ENCODE measurements around the gene GALNT7.
"Not testable (repeated sequence)": the region's sequence is repeated elsewhere in the genome, so short reads cannot be mapped to it uniquely, and the experiment has no call there.

The GALNT7 gene

DNA sequence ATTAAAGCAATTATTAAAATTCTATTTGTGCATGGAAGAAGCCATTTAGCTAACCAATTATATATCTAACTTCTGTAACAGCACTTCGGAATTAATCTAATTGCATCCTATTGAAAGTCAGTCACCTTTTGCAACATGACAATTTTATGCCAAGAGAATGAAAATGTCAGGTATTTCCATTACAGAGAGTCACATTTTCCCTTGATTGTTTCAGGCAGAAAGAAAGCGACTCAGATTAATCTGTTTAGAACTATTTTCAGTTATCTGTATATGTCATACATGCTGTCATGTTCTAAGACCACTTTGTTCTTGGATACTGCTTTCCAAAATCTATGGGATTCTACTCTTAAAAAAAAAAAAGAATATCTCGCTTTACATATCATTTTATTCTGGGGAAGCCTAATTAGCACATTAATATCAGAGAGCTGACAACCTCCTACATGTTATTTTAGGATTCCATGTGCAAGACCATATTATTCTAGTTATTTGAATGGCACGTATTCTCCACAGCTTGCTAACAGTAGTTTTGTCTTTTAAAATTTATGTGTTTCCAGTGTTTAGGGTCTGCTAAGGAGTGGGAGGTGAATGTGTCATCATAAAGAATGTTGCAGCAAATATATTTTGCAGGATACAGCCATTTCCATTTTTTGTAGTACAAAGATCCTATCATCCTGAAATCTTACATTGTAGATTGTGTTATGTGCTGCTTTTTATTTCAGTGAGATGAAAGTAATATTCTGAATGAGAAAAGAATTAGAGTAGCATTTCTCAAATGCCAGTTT is 31.7 kb downstream of the GALNT7 start:
- DNase-seq = no peak

DNA sequence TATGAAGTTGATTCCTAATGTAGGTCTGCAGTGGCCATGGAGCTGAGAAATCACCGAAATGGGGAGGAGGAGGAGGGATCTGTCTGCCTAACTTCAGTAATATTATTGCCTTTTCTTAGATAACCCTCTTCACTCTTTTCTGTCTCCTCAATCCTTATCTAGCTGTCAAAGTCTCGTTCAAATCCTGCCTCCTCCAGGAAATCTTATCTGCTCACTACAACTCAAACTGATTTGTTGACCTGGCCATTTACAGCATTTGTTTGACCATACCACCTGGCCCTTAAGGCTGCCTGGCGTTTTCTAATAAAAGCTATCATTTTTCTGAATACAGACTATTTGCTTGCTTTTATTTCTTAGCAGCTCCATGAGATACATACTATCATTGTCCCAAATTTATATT is 33.8 kb downstream of the GALNT7 start:
- no peak for DNase-seq

- DNase-seq = no peak
Measured at GRCh38 chr4:173205656-173206055, 37.0 kb downstream of the GALNT7 start.

- DNase-seq = no peak
Measured at GRCh38 chr4:173208420-173208819, 39.8 kb downstream of the GALNT7 start.

GRCh38 chr4:173211222-173211621 is 42.6 kb downstream of the GALNT7 start:
- no peak for DNase-seq

GRCh38 chr4:173211838-173212237 is 43.2 kb downstream of the GALNT7 start:
- peak; percentile 80 for DNase-seq

- no peak for DNase-seq
Measured at GRCh38 chr4:173212379-173212778, 43.8 kb downstream of the GALNT7 start.

DNA sequence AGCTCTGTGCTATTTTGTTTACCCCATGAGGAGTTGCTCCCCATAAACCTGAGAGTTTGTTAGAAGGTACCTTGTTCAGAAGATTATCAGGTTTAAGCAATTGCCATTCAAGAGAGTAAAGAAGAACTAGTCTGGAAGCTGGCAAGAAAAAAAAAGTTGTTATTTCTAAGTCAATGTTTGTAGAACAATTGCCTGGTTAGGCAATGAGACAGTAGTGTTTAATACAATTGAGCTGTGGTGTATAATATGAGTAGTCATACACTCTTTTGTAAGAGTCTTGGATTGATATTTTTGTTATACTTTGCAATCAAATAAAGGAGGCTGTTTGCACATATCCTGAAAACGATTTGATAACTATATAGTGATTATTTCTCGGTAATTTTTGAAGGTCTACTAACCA is 44.7 kb downstream of the GALNT7 start:
- no peak for DNase-seq

- DNase-seq = no peak
Measured at GRCh38 chr4:173214231-173214630, 45.6 kb downstream of the GALNT7 start.

DNA sequence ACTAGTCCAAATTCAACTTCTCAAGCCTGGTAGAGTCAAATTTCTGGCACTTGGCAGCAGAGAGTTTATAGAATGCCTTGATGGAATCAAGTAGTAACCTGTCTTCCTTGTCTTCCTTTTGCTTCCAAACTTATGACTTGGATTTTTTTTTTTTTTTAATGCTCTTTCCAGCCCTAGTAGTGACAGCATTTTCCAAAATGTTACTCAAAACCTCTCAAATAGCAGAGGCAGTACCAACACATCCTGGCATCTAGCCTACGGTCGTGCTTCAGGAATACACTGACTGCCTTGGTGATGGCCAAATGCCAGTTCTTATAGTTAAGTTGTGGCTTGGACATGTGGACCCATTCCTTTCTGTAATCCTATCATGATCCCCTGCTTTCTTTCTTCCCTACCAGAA is 46.0 kb downstream of the GALNT7 start:
- peak; percentile 73 for DNase-seq

DNA sequence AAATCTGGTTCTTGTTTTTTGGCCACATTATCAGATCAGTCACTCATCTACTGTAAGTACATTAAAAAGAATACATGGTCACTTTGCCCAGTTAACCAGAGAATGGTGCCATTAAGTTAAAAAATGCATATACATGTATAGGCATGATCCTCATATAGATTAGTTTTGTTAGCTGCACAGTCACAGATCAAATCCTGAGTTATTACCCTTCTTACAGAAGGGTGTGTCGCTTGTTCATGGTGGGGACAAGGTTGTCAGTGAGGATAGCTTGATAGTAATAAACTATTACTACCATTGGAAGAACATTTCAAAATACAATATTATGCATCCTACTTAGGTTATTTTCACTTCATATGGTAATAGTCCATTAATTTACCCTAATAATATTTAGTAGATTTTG is 48.5 kb downstream of the GALNT7 start:
- no peak for DNase-seq

- no peak for DNase-seq
Measured at GRCh38 chr4:173217727-173218126, 49.1 kb downstream of the GALNT7 start.

DNA sequence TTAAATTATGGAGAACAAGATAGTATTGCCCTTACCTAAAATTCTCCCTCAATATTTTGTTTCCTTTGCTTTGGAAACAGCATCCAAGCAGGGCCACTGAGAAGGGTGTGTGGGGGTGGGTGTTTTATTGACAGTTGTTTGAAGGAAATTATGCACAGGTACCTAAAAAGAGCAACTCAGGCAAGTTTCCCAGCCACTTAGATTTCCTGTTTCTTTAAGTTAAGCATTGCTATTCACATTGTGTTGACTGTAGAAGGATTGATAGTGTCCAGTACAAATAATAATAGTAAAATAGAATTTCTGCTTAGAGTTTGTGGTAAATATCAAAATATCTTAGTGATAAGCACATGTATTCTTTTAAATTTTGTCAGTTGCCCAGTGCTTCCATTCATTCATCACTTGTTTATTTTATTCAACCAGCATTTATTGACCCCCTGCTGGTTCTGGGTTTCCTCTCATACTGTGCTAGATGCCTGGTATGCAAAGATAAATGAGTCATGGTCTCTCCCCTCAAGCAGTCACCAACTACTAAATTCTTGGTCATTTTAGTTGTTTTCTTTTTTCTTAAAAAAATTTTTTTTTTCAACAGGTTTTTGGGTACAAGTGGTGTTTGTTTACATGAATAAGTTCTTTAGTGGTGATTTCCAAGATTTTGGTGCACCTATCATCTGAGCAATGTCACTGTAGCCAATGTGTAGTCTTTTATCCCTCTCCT is 50.0 kb downstream of the GALNT7 start:
- DNase-seq = peak; percentile 90

- not testable (repeated sequence) for DNase-seq
Measured at GRCh38 chr4:173219126-173219437, 50.5 kb downstream of the GALNT7 start.

- no peak for DNase-seq
Measured at GRCh38 chr4:173223743-173224142, 55.1 kb downstream of the GALNT7 start.

DNA sequence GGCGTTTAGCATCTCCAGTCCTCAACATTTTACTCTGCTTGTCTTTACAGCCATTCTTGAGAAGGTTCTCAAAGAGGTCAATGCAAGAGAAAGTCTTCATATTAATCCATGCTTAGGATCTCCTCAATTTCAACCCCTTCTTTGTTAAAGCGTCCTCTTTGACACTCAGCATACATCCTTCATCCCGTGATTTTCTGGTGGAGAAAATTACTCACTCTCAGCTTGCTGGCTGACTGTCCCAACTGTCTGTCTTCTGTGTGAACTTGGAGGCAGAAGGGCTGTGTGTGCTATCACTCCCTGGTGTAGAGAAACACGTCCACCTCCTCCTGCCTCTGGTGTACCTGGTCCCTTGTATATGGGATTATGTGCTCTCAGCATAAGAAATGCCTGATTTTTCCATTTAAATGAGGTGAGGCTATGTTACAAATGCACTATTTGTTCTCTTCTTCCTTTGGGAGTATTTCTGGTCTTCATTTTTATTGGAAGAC is 57.8 kb downstream of the GALNT7 start:
- DNase-seq = no peak

GRCh38 chr4:173227756-173228155 is 59.1 kb downstream of the GALNT7 start:
- DNase-seq = no peak

DNA sequence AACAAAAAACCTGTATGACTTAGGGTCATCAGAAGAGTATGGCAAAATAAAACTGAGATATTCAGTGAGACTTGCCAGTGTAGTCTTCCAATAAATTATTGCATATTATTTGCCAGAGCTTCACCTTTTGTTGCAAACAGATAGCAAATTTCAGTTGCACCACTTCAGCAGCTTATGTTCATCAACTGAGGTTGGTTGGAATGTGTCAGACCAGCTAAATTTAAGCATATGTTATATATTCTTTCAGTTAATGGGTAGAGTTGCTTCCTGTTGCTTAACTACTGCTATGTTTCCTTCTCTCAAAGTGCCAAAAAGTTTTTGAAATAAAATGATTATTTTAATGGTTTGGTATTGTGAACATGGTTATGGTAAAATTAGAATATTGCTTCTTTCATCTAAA is 61.5 kb downstream of the GALNT7 start:
- DNase-seq = no peak

GRCh38 chr4:173231916-173232315 is 63.3 kb downstream of the GALNT7 start:
- DNase-seq = no peak

DNA sequence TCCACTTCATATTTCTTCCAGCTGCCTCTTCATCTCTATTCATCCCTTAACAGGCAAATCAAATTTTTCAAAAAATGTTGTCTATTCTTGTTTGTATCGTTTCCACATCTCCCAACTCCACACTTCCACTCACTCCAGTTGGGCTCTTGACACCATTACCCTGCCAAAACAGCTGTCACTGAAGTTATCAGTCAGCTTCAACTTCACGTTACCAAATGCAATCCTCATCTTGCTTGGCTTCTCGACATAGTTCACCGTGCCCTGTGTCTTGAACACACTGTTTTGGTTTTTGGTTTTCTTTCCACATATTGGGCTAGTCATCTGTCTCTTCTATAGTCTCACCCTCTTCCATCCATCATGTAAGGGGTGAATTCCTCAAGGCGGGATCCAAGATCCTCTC is 65.2 kb downstream of the GALNT7 start:
- DNase-seq = no peak

GRCh38 chr4:173235050-173235449 is 66.4 kb downstream of the GALNT7 start:
- DNase-seq = no peak

DNA sequence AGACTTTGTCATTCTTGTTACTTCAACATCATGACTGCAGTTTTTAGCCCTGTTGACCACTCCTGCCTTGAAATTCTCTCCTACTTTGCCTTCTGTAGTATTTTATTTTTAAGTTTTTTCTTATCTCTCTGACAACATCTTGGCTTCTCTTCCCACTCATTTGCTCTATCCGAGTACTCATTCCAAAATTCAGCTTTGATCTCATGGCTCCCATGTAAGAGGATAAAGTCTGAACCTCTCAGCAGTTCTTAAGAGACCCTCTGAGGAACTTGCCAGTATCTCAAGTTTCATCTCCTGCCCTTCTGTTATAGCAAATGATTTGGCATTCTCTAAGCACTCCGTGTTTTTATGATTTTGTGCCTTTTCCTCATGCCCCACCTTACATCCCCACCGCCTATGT is 67.7 kb downstream of the GALNT7 start:
- DNase-seq = no peak

GRCh38 chr4:173237152-173237551 is 68.5 kb downstream of the GALNT7 start:
- DNase-seq = no peak

DNA sequence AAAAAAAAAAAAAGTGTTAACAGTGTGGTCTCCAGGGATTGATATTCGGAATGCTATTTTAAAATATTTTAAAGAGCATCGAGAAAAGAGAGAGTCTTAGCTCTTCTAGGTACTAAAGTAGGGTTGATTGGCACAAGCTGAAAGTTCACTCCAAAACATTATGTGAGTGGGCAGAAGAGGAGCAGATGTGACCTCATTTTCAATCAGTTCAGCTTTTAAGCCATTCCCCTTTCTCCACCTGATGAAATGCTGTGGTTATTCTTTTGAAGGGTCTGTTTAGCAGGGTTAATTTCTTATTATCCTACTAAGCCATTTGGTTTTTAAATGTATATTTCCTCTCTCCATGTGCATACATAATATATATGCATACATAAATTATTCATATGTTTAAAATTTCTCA is 69.2 kb downstream of the GALNT7 start:
- DNase-seq = no peak

DNA sequence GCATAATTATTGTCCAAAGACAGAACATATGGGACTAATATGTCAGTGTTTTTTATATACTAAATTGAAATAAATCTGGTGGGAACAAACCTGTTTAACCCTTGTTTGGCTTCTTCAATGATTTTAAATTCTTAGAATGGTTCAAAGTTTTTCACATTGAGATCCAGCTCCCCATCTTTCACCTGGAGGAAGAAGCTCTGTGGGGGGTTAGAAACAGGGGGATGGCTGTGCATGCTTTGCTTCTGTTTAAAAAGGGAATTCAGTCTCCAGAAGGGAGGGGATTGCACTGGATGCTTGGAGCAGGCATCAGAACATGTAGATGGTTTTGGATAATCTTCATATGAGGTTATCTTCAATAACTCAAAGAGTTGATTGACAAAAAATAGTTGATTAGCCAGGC is 72.1 kb downstream of the GALNT7 start:
- no peak for DNase-seq
